Occipital lobe (tissue), 2 donors: Measurements from ENCODE around the gene NRBP1. TPM values are rescaled to one million over a fixed set of nuclear protein-coding genes. Genes with fewer than 3 reads are reported as not detected.

ENCODE experiments used
- DNase-seq: peaks from one replicate; lab custom pipeline; 2025; lab: John Stamatoyannopoulos, UW
- total RNA-seq: library from RNA; depleted of rRNA; stranded (reverse); fragments of >200 nt; gene quantifications from one replicate; pipeline ENCODE4 v1.2.3, GENCODE V29; 2014

Gene NRBP1
- total RNA-seq: 58.8 TPM

DNA sequence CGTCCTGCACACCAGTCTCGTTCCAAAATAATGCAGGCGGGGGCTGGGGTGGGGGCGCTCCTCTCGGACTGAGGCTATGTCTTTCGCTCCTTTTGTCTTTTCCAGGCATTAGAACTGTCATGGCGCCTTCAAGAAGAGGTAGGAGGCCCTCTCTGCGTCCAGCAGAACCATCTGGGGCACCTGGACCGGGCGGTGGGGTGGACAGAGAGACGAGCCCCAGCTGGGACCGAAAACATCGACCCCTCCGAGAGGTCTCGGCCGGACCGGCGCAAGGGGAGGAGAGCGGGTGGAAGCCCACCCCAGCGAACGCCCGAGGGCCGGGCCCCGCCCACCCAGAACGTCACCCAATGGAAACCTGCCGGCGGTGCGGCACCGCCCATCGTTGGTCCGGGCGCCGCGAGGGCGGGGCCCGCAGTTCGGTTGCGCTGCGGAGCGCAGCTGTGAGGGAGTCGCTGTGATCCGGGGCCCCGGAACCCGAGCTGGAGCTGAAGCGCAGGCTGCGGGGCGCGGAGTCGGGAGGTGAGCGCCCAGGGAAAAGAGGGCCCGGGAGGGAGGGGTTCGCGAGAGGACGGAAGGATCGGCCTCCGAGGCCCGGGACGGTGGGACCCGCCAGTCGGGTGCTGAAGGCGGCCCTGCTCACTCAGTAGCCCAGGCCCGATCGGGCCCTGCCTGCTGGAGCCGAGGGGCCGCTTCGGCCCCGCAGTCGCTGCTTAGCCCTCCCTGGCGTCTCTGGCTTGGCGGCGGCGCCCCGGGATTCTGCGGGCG, at the start of gene NRBP1:
TSS of gene NRBP1 (plus strand) at position 419 of the 765 bp plus-strand sequence. CDS start 4,643 bp downstream, outside the sequence.
- DNase-seq: peak; percentile 88

DNA sequence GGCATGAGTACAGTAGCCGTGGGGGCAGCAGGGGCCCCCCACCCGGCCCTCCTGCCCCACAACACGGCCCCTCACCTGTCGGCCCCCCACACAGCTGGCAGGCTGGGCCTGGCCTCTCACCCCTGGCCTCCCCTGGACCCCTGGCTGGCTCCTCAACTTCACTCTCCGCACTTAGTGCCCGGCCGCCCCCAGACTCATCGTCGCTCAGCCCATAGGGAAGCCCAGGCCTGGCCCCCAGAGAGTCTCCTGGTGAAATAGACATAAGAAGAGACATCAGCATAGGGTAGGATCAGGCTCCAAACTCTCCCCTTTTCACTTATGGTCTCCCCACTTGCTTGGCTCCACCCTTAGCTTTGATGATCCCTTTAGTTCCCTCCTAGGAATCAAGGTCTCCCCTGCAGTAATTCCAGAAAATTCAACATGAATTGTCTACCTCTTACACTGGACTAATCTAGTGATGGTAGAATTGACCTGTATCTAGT, 49.6 kb upstream of the NRBP1 start:
- DNase-seq: no peak

DNA sequence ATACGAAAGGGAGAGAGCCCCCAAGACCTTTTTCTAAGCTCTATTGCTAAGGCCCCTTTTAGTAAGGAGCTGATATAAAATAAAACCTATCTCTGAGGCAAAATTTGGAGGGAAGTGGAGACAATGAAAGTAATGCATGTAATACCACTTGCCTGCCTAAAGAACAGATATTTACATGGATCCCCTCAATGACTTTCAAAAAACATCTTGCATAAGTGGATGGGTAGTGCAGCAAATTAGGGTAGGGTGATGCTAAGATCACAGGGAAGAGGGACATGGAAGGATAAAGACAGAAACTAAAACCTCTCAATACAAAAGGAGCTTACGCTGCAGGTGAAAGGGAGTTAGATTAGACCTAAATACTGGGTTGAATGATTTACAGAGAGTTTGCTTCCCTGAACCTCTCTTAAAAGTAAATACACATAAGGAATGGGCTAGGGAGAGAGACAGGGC, 49.0 kb upstream of the NRBP1 start:
- DNase-seq: no peak

DNA sequence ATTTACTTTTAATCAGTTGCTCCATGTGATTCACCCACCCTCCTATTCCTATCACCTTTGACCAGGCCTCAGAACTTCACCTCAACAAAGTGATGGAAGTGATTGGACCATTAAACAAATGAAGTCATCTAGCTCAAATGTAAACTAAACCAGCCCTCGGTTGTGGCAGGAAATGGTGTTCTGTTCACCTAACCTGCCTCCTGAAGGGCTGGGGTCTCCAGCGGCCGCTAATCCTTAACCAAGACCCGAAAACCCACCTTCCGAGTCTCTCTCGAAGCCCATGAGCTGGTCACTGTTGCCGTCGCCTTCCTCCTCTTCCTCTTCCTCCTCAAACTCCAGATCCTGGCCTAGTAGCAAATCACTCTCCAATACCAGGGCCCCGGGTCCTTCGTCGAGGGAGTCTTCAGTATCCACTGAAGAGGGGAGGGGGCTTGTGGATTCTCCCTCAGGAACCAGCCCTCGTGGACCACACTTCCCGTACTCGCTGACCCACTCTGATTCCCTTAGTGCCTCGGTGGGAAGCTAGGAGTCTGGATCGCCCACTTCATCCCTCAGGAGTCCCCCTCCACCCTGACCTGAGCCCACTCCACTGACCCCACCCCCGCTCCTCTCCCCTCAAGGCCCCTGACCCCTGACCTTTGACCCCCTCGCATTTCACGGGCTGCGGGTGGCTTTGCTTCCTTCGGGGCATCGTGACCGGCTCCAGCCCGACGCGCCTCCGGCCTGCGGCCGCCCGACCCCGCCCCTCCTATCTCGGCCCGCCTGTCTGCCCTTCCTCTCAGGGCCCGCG, 48.4 kb upstream of the NRBP1 start:
- peak; percentile 72 for DNase-seq

DNA sequence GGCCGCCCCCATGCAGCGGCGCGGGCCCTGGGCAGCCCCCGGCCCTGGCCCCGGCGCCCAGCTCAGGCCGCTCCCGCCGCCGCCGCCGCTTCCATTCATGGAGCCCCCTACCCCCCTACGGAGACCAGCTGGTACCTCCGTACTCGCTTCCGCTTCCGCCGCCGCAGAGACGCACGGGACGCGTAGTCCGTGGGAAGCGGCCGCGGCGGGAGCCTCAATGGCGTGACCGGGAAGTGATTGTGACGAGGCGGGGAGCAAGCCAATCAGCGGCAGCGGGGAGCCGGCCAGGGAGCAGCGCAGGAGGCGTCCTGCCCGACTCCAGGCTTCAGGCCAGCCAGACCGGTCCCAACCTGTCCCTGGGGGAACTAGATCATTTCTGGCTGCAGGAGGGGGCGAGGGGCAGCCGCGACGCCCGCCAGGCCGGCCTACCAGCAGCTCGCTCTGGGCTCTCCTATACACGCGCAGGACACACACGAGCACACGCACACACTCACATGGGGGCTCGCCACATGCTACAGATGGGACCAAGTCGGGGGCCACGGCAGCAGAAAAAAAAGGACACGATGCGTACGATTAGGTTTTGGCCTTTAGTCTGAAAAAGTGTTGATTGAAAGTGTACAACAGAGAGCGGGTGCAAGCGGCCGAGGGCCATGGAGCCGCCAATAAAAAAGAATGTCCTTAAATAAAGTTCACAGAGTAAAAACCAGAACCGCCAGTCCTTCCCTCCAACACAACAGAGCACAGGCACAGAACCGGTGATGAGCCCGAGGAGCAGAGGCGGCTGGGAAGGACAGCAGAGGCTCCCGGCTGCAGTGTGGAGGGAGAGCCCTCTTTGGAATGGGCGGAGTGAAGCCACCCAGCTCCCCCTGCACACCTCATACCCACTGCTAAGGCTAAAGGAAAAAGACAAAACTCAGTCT, 47.5 kb upstream of the NRBP1 start, which contains the start of gene ZNF513:
TSS of gene ZNF513 (minus strand) at position 109 of the 920 bp plus-strand sequence. CDS start 208 bp downstream, outside the sequence.
- peak; percentile 94 for DNase-seq

DNA sequence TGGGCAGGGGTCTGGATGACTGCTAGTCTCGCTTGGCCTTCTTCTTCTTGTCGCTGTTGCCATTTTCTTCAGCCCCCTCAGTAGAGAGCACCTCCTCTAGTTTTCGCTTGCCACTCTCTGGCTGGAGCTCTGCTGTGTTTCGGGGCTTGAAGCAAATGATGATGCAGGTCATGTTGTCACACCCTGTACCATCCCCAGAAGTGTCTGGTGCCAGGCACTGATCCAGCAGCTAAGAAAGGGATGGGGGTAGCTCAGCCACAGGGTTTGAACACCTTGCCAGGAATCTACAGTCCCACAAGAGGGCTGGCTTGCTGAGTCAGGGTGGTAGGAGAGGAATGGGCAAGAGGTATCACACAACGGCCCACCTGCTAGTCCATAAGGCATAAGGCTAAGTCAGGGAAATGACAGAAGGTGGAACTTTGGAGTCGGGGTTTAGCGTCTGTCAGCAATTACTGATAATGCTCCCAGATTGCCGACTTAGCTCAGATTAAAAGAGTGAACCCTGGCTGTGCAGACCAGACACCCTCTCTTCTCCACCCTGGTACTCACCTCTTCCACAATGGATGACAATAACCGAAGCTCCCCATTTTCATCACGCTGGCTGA, 46.8 kb upstream of the NRBP1 start:
- no peak for DNase-seq

DNA sequence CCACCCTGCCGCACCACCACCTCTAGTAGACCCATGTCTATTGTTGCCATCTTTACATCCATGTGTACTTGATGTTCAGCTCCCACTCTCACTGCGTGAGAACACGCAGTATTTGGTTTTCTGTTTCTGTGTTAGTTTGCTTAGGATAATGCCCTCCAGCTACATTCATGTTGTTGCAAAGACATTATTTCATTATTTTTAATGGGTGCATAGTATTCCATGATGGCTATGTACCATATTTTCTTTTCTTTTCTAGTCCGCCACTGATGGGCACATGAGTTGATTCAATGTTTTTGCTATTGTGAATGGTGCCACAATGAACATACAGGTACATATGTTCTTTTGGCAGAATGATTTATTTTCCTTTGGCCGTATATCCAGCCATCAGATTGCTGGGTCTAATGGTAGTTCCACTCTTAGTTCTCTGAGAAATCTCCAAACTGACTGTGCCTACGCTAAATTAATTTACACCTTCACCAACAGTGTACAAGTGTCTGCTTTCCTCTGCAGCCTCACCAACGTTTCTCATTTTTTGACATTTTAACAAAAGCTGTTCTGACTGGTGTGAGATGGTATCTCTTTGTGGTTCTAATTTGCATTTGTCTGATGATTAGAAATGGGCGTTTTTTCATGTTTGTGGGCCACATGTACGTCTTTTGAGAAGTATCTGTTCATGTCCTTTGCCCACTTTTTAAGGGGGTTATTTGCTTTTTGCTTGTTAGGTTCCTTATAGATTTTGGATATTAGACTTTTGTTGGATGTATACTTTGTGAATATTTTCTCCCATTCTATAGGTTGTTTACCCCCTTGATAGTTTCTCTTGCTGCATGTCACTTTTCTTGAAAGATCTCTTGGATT, 37.4 kb upstream of the NRBP1 start:
- no peak for DNase-seq

DNA sequence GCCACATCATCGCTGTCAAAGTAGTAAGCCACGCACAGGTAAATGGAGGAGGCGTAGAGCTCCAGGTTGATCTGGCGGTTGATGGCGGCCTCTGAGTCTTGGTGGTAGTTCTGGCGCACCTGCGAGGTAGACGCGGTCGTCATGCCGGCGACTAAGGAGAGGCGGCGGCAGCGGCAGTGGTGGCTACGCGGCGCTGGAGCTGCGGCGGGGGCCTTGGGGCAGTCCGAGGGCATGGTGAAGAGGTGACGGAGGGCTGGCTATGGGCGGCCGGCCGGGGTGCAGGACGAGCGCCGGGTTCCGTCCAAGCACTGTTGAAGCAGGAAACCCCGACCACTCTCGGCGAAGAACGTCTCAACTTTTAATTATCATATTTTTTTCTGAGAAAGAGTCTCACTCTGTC, 35.2 kb upstream of the NRBP1 start:
- no peak for DNase-seq

DNA sequence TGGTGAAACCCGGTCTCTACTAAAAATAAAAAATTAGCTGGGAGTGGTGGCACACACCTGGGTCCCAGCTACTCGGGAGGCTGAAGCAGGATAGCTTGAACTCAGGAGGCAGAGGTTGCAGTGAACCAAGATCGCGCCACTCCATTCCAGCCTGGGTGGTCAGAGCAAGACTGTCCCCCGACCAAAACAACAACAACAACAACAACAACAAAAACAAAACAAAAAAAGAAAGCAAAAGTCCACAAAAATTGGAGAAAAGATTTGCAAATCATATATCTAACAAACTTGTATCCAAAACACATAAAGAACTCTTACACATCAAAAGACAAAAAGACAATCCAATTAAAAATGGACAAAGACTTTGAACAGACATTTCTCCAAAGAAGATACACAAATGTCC, 29.5 kb upstream of the NRBP1 start:
- DNase-seq: no peak

DNA sequence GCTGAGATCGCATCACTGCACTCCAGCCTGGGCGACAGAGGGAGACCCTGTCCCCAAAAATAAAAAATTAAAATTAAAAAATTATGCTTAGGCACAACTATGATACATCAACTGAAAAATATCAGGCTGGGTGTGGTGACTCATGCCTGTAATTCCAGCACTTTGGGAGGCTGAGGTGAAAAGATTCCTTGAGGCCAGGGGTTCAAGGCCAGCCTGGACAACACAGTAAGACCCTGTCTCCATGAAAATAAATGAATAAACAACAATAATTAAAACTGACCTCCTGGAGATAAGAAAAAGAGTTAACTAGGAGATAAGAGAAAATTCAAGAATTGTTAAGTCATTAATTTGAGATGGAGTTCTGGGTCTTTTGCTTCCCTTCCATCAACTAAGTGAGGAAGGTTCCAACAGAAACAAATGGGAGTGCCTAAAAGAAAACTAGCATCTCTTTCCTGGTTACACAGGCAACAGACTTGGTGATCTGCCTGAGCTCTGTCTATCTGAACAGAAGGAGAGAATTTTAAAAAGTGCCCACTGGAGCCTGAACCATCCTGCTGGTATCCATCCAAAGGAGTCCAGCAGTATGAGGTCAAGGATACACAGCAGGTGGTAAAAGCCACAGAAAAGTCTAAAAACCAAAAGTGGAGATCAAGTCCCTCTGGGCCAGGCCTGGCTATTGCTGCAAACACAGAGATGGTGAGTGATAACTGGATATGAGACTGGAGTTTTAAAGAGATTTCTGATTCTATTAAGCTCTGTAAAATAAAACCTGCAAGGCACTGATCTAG, 27.9 kb upstream of the NRBP1 start:
- no peak for DNase-seq

DNA sequence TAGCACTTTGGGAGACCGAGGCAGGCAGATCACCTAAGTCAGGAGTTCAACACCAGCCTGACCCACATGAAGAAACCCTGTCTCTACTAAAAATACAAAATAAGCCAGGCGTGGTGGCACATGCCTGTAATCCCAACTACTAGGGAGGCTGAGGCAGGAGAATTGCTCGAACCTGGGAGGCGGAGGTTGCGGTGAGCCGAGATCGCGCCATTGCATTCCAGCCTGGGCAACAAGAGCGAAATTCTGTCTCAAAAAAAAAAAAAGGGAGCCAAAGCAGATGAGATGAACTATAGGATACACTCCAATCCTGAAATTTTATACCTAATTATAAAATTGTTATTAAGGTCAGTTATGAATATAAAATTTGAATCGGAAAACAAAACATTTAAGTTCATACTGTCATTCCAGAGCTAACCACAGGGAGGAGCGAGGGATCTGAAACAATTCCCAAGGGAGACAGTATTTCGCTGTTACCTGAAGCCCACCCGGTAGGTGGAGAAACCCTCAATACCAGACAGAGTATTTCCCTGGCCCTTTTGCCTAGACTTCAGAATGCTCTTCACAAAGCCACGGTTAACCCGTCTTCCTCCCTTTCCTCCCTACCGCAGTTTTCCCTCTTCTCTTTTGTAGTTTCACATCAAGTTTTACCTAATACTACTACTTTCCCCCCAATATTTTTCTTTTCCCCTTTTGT, 20.5 kb upstream of the NRBP1 start:
- DNase-seq: no peak

DNA sequence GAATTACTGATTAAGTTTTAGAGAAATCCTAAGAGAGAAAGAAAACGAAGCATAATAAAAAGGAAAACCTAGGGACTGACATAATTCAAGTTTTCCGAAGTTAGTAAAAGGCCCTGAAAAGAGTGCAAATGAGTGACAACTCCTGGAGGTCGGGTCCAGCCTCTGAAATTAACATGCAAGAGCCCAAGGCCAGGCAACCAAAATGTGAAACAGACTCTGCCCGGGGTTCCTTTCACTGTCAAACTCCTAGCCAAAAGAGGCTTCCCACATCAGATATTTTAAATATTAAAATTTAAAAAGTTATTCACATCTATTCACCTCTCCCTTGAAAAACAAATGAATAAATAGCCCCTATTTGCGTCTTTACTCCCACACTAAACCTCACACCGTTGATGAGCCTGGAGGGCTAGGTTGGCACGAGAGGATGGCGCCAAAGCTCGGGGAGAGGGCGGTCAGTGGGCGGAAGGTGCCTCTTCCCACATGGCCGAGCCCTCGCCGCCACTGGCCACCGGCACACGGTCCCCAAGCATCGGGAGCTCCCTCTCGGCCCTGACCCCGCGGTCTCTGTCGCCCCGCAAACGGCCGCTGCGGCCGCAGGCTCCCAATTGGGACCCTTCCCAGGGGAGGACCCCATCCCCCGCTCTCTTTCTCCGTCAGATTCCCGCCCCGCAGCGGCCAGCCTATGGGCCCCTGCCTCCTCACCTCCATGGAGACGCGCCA, 19.7 kb upstream of the NRBP1 start:
- DNase-seq: no peak

DNA sequence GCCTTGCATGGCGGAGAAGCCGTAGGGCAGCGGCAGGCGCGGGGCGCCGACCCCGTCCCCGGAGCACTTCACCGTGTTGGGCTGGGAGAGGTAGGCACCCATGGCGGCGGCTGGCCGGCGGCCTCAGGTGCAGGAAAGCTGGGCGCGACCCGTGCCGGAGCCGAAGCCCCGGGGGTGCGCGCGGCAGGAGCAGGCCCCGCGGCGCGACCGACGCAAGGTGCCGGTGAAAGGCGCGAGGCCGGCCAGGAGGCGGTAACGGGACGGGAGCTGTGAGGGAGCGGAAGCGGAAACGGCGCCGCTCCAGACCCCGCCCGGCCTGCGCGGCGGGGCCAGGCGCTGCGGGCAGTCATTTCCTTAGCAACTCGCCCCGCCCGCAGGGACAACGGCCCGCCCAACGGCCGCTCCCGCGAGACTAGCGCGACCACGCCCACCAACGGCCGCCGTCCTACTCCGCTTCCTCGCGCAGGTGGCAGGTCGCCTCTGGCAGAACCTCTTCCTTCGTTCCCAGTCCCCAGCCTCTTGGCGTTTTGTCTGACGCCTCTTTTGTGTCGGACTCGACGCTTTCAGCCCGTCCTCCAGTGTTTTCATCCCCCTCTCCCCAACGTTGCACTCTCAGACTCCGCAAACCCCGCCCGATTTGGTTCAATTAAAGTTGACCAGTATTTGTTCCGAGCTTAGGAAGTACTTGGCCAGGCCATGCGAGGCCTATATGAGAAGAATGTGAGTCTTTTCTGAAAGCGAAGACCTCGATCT, 18.9 kb upstream of the NRBP1 start, which contains the start of gene PPM1G:
TSS of gene PPM1G (minus strand) at position 271 of the 753 bp plus-strand sequence. CDS start at position 102, 169 bp downstream.
- peak; percentile 94 for DNase-seq

DNA sequence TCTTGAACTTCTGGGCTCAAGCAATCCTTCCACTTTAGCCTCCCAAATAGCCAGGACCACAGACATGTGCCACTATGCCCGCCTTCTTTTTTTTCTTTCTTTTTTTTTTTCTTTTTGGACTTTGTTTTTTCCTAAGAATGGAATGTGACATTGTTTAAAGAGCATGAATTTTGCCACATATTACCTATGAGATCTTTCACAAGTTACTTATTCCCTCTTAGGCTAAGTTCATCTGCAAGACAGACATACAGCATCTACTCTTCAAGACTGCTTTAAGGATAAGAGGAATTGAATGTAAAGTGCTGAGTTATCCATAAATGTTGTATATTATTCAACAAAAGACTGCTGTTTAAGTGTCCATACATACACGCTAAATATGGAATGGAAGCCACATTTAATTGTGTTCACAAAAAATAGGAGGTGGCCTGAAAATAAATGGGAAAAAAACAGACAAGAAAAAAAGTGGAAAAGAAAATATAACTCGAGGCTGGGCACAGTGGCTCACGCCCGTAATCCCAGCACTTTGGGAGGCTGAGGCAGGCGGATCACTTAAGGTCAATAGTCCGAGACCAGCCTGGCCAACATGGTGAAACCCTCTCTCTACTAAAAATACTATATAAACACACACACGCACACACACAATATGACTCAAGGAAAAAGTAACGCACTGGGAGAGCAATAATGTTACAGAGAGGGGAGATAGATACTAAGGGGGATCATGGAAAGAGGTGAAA, 15.8 kb upstream of the NRBP1 start:
- DNase-seq: no peak

DNA sequence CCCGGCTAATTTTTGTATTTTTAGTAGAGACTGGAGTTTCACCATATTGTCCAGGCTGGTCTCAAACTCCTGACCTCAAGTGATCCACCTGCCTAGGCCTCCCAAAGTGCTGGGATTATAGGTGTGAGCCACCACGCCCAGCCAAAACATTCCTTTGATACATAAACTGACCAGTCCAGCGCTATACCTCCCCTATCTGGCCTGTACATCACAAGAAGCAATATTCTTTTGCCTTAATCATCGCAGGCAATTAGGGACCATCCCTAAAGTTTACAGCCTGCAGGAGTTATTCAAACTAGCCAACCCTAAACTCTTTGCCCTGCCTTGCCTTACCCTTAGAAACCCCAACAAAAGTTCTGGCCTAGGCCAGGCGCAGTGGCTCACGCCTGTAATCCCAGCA, 12.3 kb upstream of the NRBP1 start:
- no peak for DNase-seq

DNA sequence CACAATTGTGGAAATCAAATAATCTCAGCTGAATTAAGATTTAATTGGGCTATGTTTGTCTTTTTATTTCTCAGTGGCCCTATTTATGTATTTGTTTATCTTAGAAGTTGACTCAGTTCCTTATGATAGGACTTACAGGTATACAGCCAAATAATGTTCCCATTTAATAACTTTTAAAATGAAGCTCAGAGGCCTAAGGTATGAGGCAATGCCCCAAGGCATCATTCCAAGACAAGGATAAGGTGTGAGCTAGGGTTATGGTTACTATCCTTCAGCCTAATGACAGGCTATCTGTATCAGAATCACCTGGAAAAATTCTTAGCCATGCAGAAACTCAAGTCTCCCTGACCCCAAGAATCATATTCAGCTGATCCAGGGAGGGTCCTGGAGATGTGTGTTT, 7.4 kb upstream of the NRBP1 start:
- no peak for DNase-seq
